Neural cell (in vitro differentiated cells): ENCODE measurements around the gene ANGPT4. TPM values are rescaled to one million over a fixed set of nuclear protein-coding genes. Genes with fewer than 3 reads are reported as not detected.

Source experiments
- H2AFZ ChIP-seq: fragments of 200-600, 300-800 bp; sonication (generic), shearing (Covaris generic); 2 replicates; pipeline ENCODE4 v1.6.0; 2014; ENCODE audit warnings: low read depth, mild to moderate bottlenecking, antibody characterized with exemption, low read length, moderate library complexity
- H3F3A ChIP-seq: fragments of 200-600 bp; shearing (Covaris generic); 2 replicates; pipeline ENCODE4 v1.6.1; 2016; ENCODE audit warnings: mild to moderate bottlenecking, moderate library complexity, mixed read lengths, antibody characterized with exemption, low read length; ENCODE audit not compliant: insufficient read depth, poor library complexity, severe bottlenecking
- H3K27ac ChIP-seq: fragments of 200-600, 300-800 bp; sonication (generic), shearing (Covaris generic); 2 replicates; pipeline ENCODE4 v1.5.1; 2014; ENCODE audit warnings: mild to moderate bottlenecking, low read length, moderate library complexity
- H3K27me3 ChIP-seq: fragments of 300-800, 200-600 bp; sonication (generic), shearing (Covaris generic); 2 replicates; pipeline ENCODE4 v1.6.0; 2014; ENCODE audit warnings: mild to moderate bottlenecking, low read depth, low read length, moderate library complexity; ENCODE audit not compliant: insufficient read depth
- H3K36me3 ChIP-seq: fragments of 300-800, 200-600 bp; sonication (generic), shearing (Covaris generic); 2 replicates; pipeline ENCODE4 v1.5.1; 2014; ENCODE audit warnings: mild to moderate bottlenecking, antibody characterized with exemption, low read length, moderate library complexity; ENCODE audit not compliant: insufficient read depth
- H3K4me2 ChIP-seq: fragments of 300-800, 200-600 bp; sonication (generic), shearing (Covaris generic); 2 replicates; pipeline ENCODE4 v1.6.0; 2014; ENCODE audit warnings: mild to moderate bottlenecking, low read length
- H3K4me3 ChIP-seq: fragments of 300-800, 200-600 bp; sonication (generic), shearing (Covaris generic); 2 replicates; pipeline ENCODE4 v1.5.1; 2014; ENCODE audit warnings: mild to moderate bottlenecking, low read length, moderate library complexity
- H3K79me2 ChIP-seq: fragments of 200-600 bp; shearing (Covaris generic); replicated peaks from 2 replicates; pipeline ENCODE4 v1.6.0; 2014; ENCODE audit warnings: mild to moderate bottlenecking, low read length, moderate library complexity; ENCODE audit not compliant: insufficient read depth
- H3K9ac ChIP-seq: fragments of 300-800, 200-600 bp; sonication (generic), shearing (Covaris generic); 2 replicates; pipeline ENCODE4 v1.6.1; 2016; ENCODE audit warnings: mild to moderate bottlenecking, low read length, mixed read lengths
- H3K9me2 ChIP-seq: fragments of 200-600 bp; shearing (Covaris generic); 2 replicates; pipeline ENCODE4 v1.6.1; 2016; ENCODE audit warnings: mild to moderate bottlenecking, low read length, mixed read lengths; ENCODE audit not compliant: insufficient read depth
- H3K9me3 ChIP-seq: fragments of 200-600, 300-800 bp; sonication (generic), shearing (Covaris generic); 2 replicates; pipeline ENCODE4 v1.6.1; 2016; ENCODE audit warnings: mild to moderate bottlenecking, mixed run types, low read length, moderate library complexity, mixed read lengths
- H4K20me1 ChIP-seq: fragments of 200-600 bp; shearing (Covaris generic); 2 replicates; pipeline ENCODE4 v1.6.1; 2016; ENCODE audit warnings: mild to moderate bottlenecking, mixed run types; ENCODE audit not compliant: insufficient read depth
- CTCF ChIP-seq: fragments of 450-650 bp; IDR thresholded peaks from 2 replicates; pipeline ENCODE4 v1.5.1; 2014; ENCODE audit warnings: antibody characterized with exemption, mild to moderate bottlenecking, moderate library complexity; ENCODE audit not compliant: poor library complexity, severe bottlenecking
- EP300 ChIP-seq: fragments of 450-650 bp; conservative IDR thresholded peaks from 2 replicates; pipeline ENCODE4 v1.6.1; 2014; ENCODE audit warnings: antibody characterized with exemption, mild to moderate bottlenecking, moderate library complexity; ENCODE audit not compliant: poor library complexity, severe bottlenecking
- EZH2 ChIP-seq: fragments of 200-600, 300-800 bp; shearing (Covaris generic), sonication (generic); IDR thresholded peaks from 2 replicates; pipeline ENCODE4 v1.6.1; 2014; ENCODE audit warnings: antibody characterized with exemption, low read length, borderline replicate concordance, mild to moderate bottlenecking; ENCODE audit not compliant: insufficient read depth, poor library complexity, severe bottlenecking
- MXI1 ChIP-seq: fragments of 450-650 bp; conservative IDR thresholded peaks from 2 replicates; pipeline ENCODE4 v1.6.1; 2014; ENCODE audit warnings: antibody characterized with exemption, mild to moderate bottlenecking; ENCODE audit not compliant: poor library complexity, severe bottlenecking
- POLR2AphosphoS5 ChIP-seq: IDR thresholded peaks from 2 replicates; pipeline ENCODE4 v1.6.1; 2012
- RAD21 ChIP-seq: fragments of 450-650 bp; conservative IDR thresholded peaks from 2 replicates; pipeline ENCODE4 v1.6.1; 2014; ENCODE audit warnings: antibody characterized with exemption, mild to moderate bottlenecking, moderate library complexity
- REST ChIP-seq: IDR thresholded peaks from 2 replicates; pipeline ENCODE4 v1.6.1; 2012; ENCODE audit warnings: borderline replicate concordance
- SMC3 ChIP-seq: fragments of 450-650 bp; conservative IDR thresholded peaks from 2 replicates; pipeline ENCODE4 v1.6.1; 2014; ENCODE audit warnings: antibody characterized with exemption, mild to moderate bottlenecking, moderate library complexity; ENCODE audit not compliant: poor library complexity
- TAF1 ChIP-seq: IDR thresholded peaks from 2 replicates; pipeline ENCODE4 v1.6.1; 2012; ENCODE audit warnings: low read depth
- polyA plus RNA-seq: library from polyadenylated mRNA; depleted of rRNA; stranded (reverse); fragments of >200 nt; gene quantifications from 2 replicates; pipeline ENCODE4 v1.2.3, GENCODE V29; 2014

ANGPT4 gene
- polyA plus RNA-seq, 1 donor from 2014 or later: not detected

GRCh38 chr20:873875-874607, 42.1 kb downstream of the ANGPT4 start:
- Histone ChIP-seq H3K27ac (no peak overlapping the region), H3K9ac (no peak overlapping the region), H3K4me2 (no peak overlapping the region), H3F3A (no peaks in the 10 kb centered on the region), H3K9me3 (no peaks in the 10 kb centered on the region), H3K9me2 (no peaks in the 10 kb centered on the region), H3K79me2 (no peaks in the 10 kb centered on the region), H3K27me3 (no peaks in the 10 kb centered on the region), H3K4me3 (no peak overlapping the region), H3K36me3 (no peaks in the 10 kb centered on the region), H2AFZ (no peak overlapping the region), H4K20me1 (no peaks in the 10 kb centered on the region)
- no peak for TF ChIP-seq REST
- no peak for TF ChIP-seq EZH2
- TF ChIP-seq TAF1: no peak
- TF ChIP-seq RAD21: no peak
- no peak for TF ChIP-seq EP300
- TF ChIP-seq CTCF: no peak
- TF ChIP-seq MXI1: no peak
- TF ChIP-seq POLR2AphosphoS5: no peak

GRCh38 chr20:872855-873520, 43.1 kb downstream of the ANGPT4 start:
- Histone ChIP-seq H3K4me3 (no peak overlapping the region), H4K20me1 (no peaks in the 10 kb centered on the region)
- no peak for TF ChIP-seq EZH2
- no peak for TF ChIP-seq SMC3
- TF ChIP-seq POLR2AphosphoS5: no peak

More at GRCh38 chr20:872855-873520, 43.1 kb downstream of the ANGPT4 start:
- Histone ChIP-seq H3K27me3 (no peaks in the 10 kb centered on the region), H3K79me2 (no peaks in the 10 kb centered on the region), H3K4me2 (no peak overlapping the region), H3F3A (no peaks in the 10 kb centered on the region), H3K9me3 (no peaks in the 10 kb centered on the region), H3K9me2 (no peaks in the 10 kb centered on the region), H3K36me3 (no peaks in the 10 kb centered on the region), H3K9ac (no peak overlapping the region), H3K27ac (no peak overlapping the region), H2AFZ (no peak overlapping the region)
